NOMO-1 (cell line): ENCODE data around the gene COBL.

ENCODE experiments used
- DNase-seq, 2 experiments: peaks; one replicate each; lab custom pipeline; 2025; ENCODE audit not compliant: unreplicated experiment in 2 of 2; lab: John Stamatoyannopoulos, UW

The COBL gene

GRCh38 chr7:51129527-51130472 lies 186.8 kb downstream of the COBL start:
- DNase-seq = no peak

- no peak for DNase-seq
Measured at GRCh38 chr7:51128545-51129435, 187.8 kb downstream of the COBL start.

GRCh38 chr7:51127618-51127904 lies 189.0 kb downstream of the COBL start:
- DNase-seq = no peak

- DNase-seq = no peak
Measured at GRCh38 chr7:51126813-51127617, 189.6 kb downstream of the COBL start.

- DNase-seq = no peak
Measured at GRCh38 chr7:51126324-51126723, 190.3 kb downstream of the COBL start.

- no peak for DNase-seq
Measured at GRCh38 chr7:51124321-51124720, 192.3 kb downstream of the COBL start.

- no peak for DNase-seq
Measured at GRCh38 chr7:51123322-51124019, 193.1 kb downstream of the COBL start.

- no peak for DNase-seq
Measured at GRCh38 chr7:51121931-51122425, 194.6 kb downstream of the COBL start.

- no peak for DNase-seq
Measured at GRCh38 chr7:51121036-51121790, 195.4 kb downstream of the COBL start.

GRCh38 chr7:51118628-51119027 lies 198.0 kb downstream of the COBL start:
- no peak for DNase-seq

- no peak for DNase-seq
Measured at GRCh38 chr7:51114501-51114900, 202.1 kb downstream of the COBL start.

- DNase-seq = no peak
Measured at GRCh38 chr7:51113962-51114361, 202.6 kb downstream of the COBL start.

GRCh38 chr7:51113560-51113959 lies 203.0 kb downstream of the COBL start:
- no peak for DNase-seq

GRCh38 chr7:51111241-51111940 lies 205.2 kb downstream of the COBL start:
- no peak for DNase-seq

- no peak for DNase-seq
Measured at GRCh38 chr7:51108134-51108533, 208.5 kb downstream of the COBL start.

GRCh38 chr7:51104278-51104677 lies 212.3 kb downstream of the COBL start:
- DNase-seq = no peak

GRCh38 chr7:51103718-51104117 lies 212.9 kb downstream of the COBL start:
- DNase-seq = no peak

- no peak for DNase-seq
Measured at GRCh38 chr7:51102828-51103227, 213.8 kb downstream of the COBL start.
